NCI-H2196 treated with DMSO at 0.1 percent for 48 hours (cell line): Measurements from ENCODE around the gene DNAJC30.

ENCODE experiments used
- DNase-seq: peaks from one replicate; lab custom pipeline; 2025; ENCODE audit not compliant: unreplicated experiment; lab: John Stamatoyannopoulos, UW

The DNAJC30 gene

GRCh38 chr7:73650524-73650923 is 32.7 kb downstream of the DNAJC30 start:
- DNase-seq = no peak

- no peak for DNase-seq
Measured at GRCh38 chr7:73649576-73649975, 33.7 kb downstream of the DNAJC30 start.

- DNase-seq = no peak
Measured at GRCh38 chr7:73648593-73649332, 34.5 kb downstream of the DNAJC30 start.

GRCh38 chr7:73647725-73648592 is 35.3 kb downstream of the DNAJC30 start:
- DNase-seq = no peak

GRCh38 chr7:73646785-73647724 is 36.2 kb downstream of the DNAJC30 start:
- no peak for DNase-seq

GRCh38 chr7:73645643-73646174 is 37.5 kb downstream of the DNAJC30 start:
- no peak for DNase-seq

- DNase-seq = no peak
Measured at GRCh38 chr7:73644688-73645286, 38.5 kb downstream of the DNAJC30 start.

- no peak for DNase-seq
Measured at GRCh38 chr7:73642834-73643233, 40.4 kb downstream of the DNAJC30 start.

GRCh38 chr7:73638911-73639310 is 44.3 kb downstream of the DNAJC30 start:
- no peak for DNase-seq

GRCh38 chr7:73635428-73636200 is 47.6 kb downstream of the DNAJC30 start:
- no peak for DNase-seq

GRCh38 chr7:73633844-73634243 is 49.4 kb downstream of the DNAJC30 start:
- no peak for DNase-seq

GRCh38 chr7:73633323-73633722 is 49.9 kb downstream of the DNAJC30 start:
- no peak for DNase-seq

GRCh38 chr7:73631558-73631957 is 51.7 kb downstream of the DNAJC30 start:
- no peak for DNase-seq
